SK-N-SH (cell line): Measurements from ENCODE around the gene GAN.

Experiments
- CTCF ChIP-seq: fragments of 200-600 bp; sonication (generic); IDR thresholded peaks from 2 replicates; pipeline ENCODE4 v1.6.1; 2017; ENCODE audit warnings: antibody characterized with exemption, mild to moderate bottlenecking, moderate library complexity
- MAX ChIP-seq: IDR thresholded peaks from 2 replicates; pipeline ENCODE4 v1.4.0; 2012; ENCODE audit warnings: low read depth
- REST ChIP-seq: IDR thresholded peaks from 2 replicates; pipeline ENCODE4 v1.6.1; 2012; ENCODE audit warnings: mild to moderate bottlenecking, low read depth, low read length, moderate library complexity

GRCh38 chr16:81286190-81286589 lies 28.6 kb upstream of the GAN start:
- TF ChIP-seq MAX (no peak), CTCF (no peak), REST (no peak)
